Lower leg skin (tissue), 4 donors: Measurements from ENCODE around the gene NCS1. TPM values are rescaled to one million over a fixed set of nuclear protein-coding genes. Genes with fewer than 3 reads are reported as not detected.

Experiments used
- DNase-seq, 2 donors: peaks; one replicate each; pipeline ENCODE4 v3.0.0-alpha.2; 2019; ENCODE audit warnings: low spot score in 2 of 2
- H3K4me3 ChIP-seq: fragments of 200-600 bp; sonication (generic); 2 replicates; pipeline ENCODE4 v1.5.1; 2017; ENCODE audit warnings: mild to moderate bottlenecking, low read depth; ENCODE audit not compliant: poor library complexity, severe bottlenecking
- CTCF ChIP-seq, 3 donors: fragments of 450-650 bp; IDR thresholded peaks; one replicate each; pipeline ENCODE4 v1.5.1; 2016; ENCODE audit warnings: antibody characterized with exemption in 3 of 3, mild to moderate bottlenecking in 3 of 3, moderate library complexity in 2 of 3
- POLR2A ChIP-seq, 2 donors: fragments of 450-650 bp; IDR thresholded peaks; one replicate each; pipeline ENCODE4 v1.6.1; 2016 to 2017; ENCODE audit warnings: antibody characterized with exemption in 2 of 2, mild to moderate bottlenecking in 1 of 2, moderate library complexity in 1 of 2
- WGBS, 2 donors: methylation state at CpG; one replicate each; pipeline ENCODE4 v1.1.5; 2018; 5-methylcytosine and 5-hydroxymethylcytosine counted together
- intact Hi-C: fragments of 100-400 bp; cut with DNase I; formaldehyde crosslinking; loops from one replicate; pipeline ENCODE4 v1.15.0; 2023; ENCODE audit warnings: low total_unique reads
- total RNA-seq, 4 donors: library from RNA; depleted of rRNA; stranded (reverse); fragments of >200 nt; gene quantifications; one replicate each; pipeline ENCODE4 v1.1.0, GENCODE V29; 2016

Gene NCS1
- total RNA-seq, 4 donors from 2014 or later = 14.4 to 25.2 (median 20.7) TPM

- no peak for DNase-seq
- 87% methylated on average over 22 to 25 of the region's 26 CpGs for WGBS, 2 donors
- no peak overlapping the region for H3K4me3 ChIP-seq
- intact Hi-C loops = loop anchor here (5.0 kb wide), 1 partner anchor 127 kb away; no protein-coding TSS in a partner anchor
- TF ChIP-seq POLR2A (IDR thresholded peaks at IDR 0.05) (no peak), CTCF (IDR thresholded peaks at IDR 0.05) (no peak)
Measured at GRCh38 chr9:130234340-130235260, 62.4 kb downstream of the NCS1 start.

DNA sequence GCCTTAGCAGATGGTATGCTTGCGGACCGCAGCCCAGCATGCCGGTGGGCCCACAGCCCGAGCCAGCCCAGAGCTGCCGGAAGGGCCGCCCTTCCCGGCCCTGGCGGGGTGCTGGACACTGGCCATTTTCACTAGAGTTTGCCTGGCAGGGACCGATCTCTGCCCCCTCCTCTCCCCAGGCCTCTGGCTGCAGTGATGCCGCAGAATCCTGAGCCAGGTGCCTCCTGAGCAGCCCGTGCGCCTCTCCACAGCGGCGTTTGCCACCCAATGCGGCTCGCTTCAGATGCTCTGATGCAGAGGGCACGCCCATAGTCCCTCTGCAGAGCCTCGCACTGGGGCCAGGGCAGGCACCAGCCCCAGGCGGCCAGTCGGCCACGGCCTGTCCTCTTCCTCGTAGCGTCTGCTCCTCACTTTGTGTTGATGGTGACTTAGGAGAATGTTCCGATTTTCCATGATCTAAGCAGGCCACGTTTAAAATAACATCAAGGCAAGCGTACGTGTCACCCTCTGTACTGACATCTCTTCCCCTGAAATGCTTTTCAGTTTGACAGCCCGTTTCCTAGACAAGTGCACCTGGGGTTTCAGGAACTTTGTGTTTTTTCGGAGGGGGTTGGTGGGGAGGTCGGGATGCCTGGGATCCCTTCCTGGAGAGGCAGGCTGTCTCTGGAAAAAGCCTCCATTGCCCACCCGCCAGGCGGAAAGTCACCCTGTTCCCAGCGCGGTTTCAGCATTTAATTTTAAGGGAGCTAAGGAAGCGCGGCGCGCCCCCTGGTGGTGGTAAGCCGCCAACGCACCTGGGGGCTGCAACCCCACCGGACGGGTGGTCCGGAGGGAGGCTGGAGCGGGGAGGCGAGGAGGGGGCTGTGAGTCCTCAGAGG lies 63.6 kb downstream of the NCS1 start:
- 45 to 49% methylated on average over 34 to 44 of the region's 45 CpGs for WGBS, 2 donors

GRCh38 chr9:130236436-130236985 lies 64.3 kb downstream of the NCS1 start:
- DNase-seq = no peak
- intact Hi-C loops = loop anchor here (5.0 kb wide), 1 partner anchor 129 kb away; no protein-coding TSS in a partner anchor
- no peak overlapping the region for H3K4me3 ChIP-seq
- 56 to 63% methylated on average over 10 of the region's 10 CpGs for WGBS, 2 donors
- TF ChIP-seq POLR2A (IDR thresholded peaks at IDR 0.05) = no peak
- no peak for TF ChIP-seq CTCF (IDR thresholded peaks at IDR 0.05)

More for the DNA sequence above, 63.6 kb downstream of the NCS1 start:
- intact Hi-C loops = loop anchor here (5.0 kb wide), 1 partner anchor 128 kb away; no protein-coding TSS in a partner anchor
- TF ChIP-seq POLR2A (IDR thresholded peaks at IDR 0.05) (no peak), CTCF (IDR thresholded peaks at IDR 0.05) (peak in 1 of 3 donors; percentile 90)
- no peak overlapping the region for H3K4me3 ChIP-seq
- peak; percentile 49 to 95 for DNase-seq

GRCh38 chr9:130237076-130237475 lies 64.9 kb downstream of the NCS1 start:
- 66 to 67% methylated on average over 11 of the region's 11 CpGs for WGBS, 2 donors
- intact Hi-C loops = loop anchor here (5.0 kb wide), 1 partner anchor 130 kb away; no protein-coding TSS in a partner anchor
- H3K4me3 ChIP-seq = no peak overlapping the region
- no peak for TF ChIP-seq POLR2A (IDR thresholded peaks at IDR 0.05)
- TF ChIP-seq CTCF (IDR thresholded peaks at IDR 0.05) = no peak
- no peak for DNase-seq

DNA sequence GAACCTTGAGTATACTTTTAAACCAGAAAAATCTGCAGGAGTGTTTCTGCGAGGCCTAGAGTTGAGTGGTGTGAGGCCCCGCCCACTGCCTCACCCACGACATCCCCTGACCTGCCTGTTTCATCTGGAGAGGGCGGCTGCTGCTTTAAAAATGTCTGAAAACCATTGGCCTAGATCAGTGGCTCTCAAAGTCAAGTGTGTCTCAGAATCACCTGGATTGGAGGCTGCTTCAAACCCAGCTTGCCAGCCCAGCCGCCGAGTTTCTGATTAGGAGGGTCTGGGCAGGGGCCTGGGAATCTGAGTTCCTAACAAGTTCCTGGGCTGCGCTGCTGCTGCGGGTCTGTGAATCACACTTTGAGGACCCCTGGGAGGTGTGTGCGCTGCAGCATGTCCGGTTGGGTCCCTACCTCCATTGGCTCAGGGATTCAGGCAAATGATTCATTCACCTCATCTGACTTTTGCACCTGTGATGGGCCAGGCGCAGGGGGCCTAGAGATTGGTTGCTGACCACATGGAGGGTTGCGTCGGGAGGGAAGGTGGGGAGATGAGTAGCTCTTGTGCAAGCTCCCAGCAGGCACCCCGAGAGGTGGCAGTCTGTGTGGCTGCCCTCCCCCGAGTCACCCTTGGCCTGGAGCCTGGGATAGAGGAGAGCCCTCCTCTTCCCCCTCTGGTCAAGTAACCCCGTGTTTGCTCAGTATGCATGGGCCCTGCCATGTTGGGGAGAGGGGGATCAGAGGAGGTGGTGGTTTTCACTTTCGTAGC lies 65.7 kb downstream of the NCS1 start:
- intact Hi-C loops = loop anchor here (5.0 kb wide), 1 partner anchor 131 kb away; no protein-coding TSS in a partner anchor
- DNase-seq = no peak
- TF ChIP-seq POLR2A (IDR thresholded peaks at IDR 0.05) (no peak), CTCF (IDR thresholded peaks at IDR 0.05) (no peak)
- 62 to 73% methylated on average over 17 of the region's 17 CpGs for WGBS, 2 donors
- no peak overlapping the region for H3K4me3 ChIP-seq
